ENCODE results near the gene XKR7.

XKR7 gene

GRCh38 chr20:31979713-31980426 lies 11.9 kb downstream of the XKR7 start:
- DNase-seq, result no peak

- DNase-seq, result no peak
These were observed 13.8 kb downstream of the XKR7 start for GRCh38 chr20:31981784-31982183.

GRCh38 chr20:31984981-31985471 lies 17.1 kb downstream of the XKR7 start:
- no peak for DNase-seq

DNA sequence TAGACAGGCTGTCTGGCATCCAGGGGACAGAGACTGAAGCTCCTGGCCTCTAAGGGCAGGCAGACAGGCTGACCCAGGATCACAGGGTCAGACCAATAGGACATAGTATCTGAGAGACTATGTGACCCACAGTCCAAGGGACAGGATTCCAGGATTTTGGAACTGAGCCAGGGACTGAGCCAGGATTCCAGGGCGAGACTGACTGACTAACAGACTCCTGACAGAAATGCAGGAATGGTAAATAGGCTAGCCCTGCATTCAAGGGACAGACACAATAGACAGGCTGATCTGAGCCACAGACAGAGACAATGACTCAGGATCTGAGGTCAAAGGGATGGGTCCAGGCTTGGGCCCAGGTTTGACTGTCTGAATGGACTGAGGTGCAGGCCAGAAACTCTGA lies 19.8 kb downstream of the XKR7 start:
- no peak for DNase-seq

GRCh38 chr20:31988430-31989015 lies 20.6 kb downstream of the XKR7 start:
- no peak for DNase-seq

- DNase-seq, result no peak
These were observed 21.2 kb downstream of the XKR7 start for GRCh38 chr20:31989030-31989645.

DNA sequence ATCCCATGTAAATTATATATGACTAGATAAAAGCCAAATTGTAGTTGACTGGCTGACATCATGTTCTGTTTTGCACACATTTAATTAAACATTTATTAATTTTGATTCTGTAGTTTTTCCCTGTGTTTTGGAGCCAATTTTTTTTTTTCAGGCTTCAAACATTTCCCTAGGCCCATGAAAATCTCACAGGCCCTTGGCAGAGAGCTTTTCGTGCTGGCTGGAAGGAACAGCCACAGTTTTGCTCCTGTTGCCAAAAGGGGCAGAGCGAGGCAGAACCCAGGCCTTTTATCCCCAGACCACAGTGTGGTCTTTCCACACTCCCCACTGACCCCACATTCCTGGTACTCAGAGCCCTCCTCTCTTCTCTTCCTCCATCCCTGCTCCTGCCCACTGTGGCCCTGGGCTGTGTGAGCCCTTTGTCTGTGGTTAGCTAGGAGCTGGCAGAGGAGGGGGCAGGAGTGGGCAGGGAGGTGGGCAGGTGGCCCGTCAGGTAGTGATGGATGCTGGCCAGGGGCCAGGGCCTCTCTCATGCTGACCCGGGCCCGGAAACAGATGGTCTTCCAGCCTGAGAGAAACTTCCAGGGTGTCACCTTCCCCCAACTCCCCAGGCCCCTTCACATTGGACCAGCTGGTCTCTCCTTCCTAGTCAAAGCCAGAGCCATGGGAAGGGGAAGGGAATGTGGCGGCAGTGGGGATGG lies 22.8 kb downstream of the XKR7 start:
- no peak for DNase-seq

- DNase-seq, result no peak
These were observed 23.4 kb downstream of the XKR7 start for GRCh38 chr20:31991339-31991705.

- no peak for DNase-seq
These were observed 24.1 kb downstream of the XKR7 start for GRCh38 chr20:31992086-31992485.

DNA sequence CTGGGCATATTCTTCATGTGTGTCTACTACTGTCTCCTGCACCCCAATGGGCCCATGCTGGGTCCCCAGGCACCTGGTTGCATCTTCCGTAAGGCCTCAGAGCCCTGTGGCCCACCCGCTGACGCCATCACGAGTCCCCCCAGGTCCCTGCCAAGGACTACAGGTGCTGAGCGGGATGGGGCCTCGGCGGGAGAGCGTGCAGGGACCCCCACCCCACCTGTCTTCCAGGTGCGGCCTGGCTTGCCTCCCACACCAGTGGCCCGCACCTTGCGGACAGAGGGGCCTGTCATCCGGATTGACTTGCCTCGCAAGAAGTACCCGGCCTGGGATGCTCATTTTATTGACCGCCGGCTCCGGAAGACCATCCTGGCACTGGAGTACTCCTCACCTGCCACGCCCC lies 29.0 kb downstream of the XKR7 start:
- DNase-seq, result no peak

GRCh38 chr20:31998246-31998645 lies 30.3 kb downstream of the XKR7 start:
- DNase-seq, result no peak

- DNase-seq, result no peak
These were observed 35.4 kb downstream of the XKR7 start for GRCh38 chr20:32003325-32003724.

DNA sequence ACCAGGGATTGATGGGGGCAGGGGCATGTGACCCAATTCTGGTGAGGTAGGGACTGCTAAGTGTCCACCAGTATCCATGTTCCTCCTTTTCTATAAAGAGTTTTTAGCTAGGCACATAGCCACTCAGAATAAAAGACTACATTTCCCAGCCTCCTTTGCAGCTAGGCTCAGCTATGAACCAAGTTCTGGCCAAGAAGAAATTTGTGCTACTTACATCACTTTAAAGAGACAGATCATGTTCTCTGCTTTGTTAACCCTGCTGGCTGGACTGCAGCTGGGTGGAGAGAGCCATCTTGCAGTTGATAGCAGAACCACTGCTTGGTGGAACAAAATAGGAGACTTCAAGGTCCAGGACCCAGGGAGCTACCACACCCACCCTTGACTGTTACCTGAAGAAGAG lies 37.0 kb downstream of the XKR7 start:
- no peak for DNase-seq

- DNase-seq, result no peak
These were observed 38.1 kb downstream of the XKR7 start for GRCh38 chr20:32006053-32006452.

DNA sequence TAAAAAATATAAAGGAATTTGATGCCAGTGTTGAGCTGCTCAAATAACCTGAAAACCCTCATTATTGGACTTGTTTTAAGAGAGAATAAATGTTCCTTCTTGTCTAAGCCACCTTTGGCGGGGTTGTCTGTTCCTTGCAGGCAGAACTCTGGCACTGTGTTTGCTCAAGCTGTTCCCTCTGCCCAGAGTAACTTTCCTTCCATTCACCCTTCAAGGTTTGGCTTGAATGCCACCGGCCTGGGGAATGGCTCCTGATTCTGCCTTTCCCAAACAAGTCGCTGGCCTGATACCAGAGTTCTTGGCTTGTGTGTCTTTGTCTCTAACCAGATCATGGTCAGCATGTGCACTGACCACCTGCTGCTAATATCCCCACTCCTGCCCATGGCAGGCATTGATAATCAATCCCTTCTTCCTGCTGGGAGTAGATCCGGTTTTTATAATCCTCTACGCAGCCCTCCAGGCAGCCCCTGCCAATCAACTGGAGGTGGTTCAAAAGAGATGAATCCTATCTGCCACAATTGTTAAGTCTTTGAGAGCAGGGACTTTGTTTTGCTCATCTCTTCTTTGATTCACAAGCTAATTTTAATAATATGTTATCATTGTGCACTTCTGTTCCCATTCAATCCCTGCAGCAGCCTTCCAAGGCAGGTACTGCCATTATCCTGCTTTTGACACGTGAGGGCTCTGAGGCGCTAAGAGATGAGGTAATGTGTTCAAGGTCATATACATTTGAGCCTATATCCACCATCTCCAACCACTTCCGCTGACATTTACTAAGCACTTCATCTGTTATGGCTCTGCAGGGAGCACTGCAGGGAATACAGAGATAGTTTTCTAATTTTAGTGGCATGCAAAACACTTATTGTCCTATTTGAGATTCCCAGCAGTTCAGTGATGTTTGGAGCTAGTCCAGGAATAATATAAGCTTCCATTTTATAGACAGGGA lies 39.2 kb downstream of the XKR7 start:
- DNase-seq, result no peak

DNA sequence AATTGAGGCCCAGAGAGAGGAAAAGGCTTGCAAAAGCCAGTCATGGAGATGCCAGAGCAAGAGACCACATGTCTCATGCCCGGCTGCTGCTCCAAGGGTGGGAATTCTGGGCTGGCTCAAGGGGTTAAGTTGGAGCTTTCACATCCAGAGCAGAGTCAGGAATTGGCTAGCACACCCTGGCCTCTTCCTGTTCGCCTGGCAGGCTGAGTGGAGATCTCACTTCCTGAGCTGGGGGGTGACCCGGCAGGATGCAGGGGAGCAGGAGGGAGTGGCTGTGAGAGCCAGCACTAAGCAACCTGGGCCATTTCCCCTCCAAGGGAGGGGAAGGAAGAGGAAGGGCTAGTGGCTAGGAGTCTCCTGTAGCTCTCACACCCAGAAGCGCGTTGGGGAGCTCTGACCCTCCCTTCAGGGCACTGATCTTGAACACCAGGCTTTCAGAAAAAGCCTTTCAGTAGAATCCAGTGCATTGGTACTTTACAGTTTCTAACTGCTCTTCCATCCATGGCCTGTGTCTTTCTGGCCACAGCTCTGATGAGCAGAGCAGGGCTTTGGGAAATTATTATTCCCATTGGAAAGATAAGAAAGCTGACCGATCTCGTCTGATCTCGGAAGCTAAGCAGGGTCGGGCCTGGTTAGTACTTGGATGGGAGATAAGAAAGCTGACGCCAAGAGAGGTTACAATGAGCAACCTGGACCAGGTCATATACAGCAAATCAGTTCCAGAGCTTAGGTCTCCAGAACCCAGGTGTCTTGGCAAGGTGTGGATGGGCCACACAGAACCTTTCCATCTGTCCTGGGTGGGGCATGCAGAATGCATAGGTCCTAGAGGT lies 40.1 kb downstream of the XKR7 start:
- DNase-seq, result no peak

GRCh38 chr20:32009564-32009963 lies 41.6 kb downstream of the XKR7 start:
- no peak for DNase-seq

DNA sequence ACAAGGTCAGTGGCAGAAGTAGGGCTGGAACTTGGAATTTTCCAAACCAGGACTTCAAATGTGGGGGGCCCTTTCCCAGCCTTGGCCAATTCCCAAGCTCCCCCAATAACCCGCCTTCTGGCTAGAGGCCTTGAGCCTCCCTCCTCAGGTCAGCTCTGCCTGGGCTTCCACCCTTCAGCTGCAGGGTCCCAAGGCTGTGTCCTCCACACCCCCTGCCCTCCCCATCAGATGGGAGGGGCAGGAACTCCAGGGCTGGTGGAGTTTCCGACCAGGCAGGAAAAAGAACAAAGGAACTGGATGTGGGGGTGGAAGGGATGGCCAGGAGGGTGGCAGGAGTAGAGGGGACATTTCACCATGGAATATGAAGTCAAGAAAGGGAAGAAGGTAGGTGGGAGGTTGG lies 42.1 kb downstream of the XKR7 start, which contains the start of gene CCM2L:
TSS of gene CCM2L (plus strand) at position 338 of the 400 bp plus-strand sequence. CDS start at position 355, 17 bp downstream.
- no peak for DNase-seq

- no peak for DNase-seq
These were observed 42.7 kb downstream of the XKR7 start for GRCh38 chr20:32010666-32011065.

DNA sequence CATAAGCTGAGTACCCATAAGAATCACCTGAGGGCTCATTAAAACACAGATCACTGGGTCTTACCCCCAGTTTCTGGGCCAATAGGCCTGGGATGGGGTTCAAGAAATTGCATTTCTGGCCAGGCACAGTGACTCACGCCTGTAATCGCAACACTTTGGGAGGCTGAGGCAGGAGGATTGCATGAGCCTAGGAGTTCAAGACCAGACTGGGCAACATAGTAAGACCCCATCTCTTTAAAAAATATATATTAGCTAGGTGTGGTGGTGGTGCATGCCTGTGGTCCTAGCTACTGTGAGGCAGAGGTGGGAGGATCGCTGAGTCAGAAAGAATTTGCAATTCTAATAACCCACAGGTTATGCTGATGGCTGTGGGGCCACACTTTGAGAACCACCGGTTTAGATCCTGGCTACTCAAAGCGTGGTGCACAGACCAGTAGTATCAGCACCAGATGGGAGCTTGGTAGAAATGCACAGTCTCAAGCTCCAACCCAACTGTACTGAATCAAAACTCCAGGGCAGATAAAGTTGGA lies 44.3 kb downstream of the XKR7 start:
- DNase-seq, result no peak

GRCh38 chr20:32013326-32013725 lies 45.4 kb downstream of the XKR7 start:
- no peak for DNase-seq
